GM18505 (cell line): ENCODE data around the gene CLASRP.
"Not testable (repeated sequence)": the region's sequence is repeated elsewhere in the genome, so short reads cannot be mapped to it uniquely, and the experiment has no call there.

Experiments used
- ATAC-seq: cut with Tn5 transposase; IDR thresholded peaks from one replicate; pipeline ENCODE4 v1.9.1; 2021; ENCODE audit not compliant: unreplicated experiment
- POLR2A ChIP-seq: IDR thresholded peaks from 4 replicates; pipeline ENCODE4 v1.6.1; 2011; ENCODE audit warnings: borderline replicate concordance; ENCODE audit not compliant: insufficient read depth, insufficient read length; ENCODE audit errors: extremely low read depth

Gene CLASRP

DNA sequence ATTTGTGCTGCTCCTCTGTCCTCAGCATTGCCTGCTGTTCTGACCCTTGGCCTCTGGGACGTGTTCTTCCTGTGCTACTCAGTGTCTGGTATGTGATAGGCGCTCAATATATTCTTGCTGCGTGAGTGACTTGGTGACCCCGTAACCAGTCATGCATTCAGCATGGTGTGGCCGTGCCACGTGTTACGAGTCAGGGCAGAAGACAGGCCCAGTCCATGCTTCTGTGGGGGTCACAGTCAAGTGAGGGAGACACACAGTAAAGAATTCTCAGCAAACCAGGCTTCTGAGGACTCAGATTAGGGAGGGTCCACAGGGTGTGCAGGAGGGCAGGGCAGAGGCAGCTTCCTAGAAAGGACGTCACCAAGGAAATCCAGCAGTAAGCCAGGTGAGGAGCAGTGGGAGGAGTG is 62.0 kb downstream of the CLASRP start:
- no peak for TF ChIP-seq POLR2A
- no peak for ATAC-seq

DNA sequence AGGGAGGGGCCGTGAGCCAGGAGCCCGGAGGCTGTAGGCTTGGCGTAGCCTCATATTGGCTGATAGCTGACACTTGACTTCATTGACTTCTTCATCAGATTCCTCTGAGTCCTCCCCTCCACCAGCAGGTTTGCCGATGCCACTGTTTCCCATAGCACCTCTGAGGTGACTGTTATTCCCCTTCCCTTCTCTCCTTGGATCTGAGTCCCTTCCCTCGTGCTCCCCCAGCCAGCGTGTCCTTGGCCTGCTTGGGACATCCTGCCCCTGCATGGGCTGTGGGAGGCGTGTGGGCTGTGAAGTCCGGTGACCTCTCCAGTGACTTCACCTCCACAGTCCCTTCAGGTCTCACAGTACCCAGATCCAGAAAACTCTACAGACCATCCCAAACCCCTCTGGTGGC is 63.0 kb downstream of the CLASRP start:
- no peak for TF ChIP-seq POLR2A

DNA sequence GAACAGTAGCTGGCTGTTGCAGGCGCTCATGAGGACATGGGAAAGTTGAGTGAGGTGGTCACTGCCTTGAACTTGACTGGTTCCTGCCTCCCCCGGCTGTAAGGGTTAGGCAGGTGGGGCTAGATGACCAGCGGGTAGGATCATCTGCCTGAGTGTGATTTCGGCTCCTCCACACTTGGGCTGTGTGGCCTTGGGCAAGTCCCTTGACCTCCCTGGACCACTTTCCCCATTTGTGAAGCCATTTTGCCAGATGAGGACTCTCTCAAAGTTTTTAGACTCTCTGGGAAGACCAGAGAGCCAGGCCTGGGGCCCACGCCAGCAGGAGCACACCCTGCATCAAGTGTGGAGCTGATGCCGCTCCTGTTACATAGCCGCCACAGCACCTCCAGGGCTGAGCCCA is 63.6 kb downstream of the CLASRP start:
- ATAC-seq: no peak

More for the DNA sequence above, 63.0 kb downstream of the CLASRP start:
- no peak for ATAC-seq

DNA sequence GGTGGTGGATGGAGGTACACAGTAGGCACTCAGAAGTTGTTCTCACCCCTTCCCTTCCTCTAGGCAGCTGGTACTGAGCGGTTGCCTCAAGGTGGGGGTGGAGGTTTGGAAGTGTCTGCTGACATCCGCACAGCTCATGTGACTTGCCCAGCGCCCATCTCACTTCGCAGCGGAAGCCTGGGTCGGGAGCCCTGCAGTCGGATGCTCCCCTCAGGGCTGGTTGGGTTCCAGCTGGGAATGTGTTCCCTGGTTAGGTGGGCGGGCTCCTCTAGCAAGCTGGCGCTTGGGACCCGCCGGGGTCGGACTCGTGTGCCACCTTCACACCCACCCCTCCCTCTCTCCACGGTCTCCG is 64.3 kb downstream of the CLASRP start:
- no peak for ATAC-seq
- TF ChIP-seq POLR2A: peak; percentile 12

More for the DNA sequence above, 63.6 kb downstream of the CLASRP start:
- TF ChIP-seq POLR2A: no peak

DNA sequence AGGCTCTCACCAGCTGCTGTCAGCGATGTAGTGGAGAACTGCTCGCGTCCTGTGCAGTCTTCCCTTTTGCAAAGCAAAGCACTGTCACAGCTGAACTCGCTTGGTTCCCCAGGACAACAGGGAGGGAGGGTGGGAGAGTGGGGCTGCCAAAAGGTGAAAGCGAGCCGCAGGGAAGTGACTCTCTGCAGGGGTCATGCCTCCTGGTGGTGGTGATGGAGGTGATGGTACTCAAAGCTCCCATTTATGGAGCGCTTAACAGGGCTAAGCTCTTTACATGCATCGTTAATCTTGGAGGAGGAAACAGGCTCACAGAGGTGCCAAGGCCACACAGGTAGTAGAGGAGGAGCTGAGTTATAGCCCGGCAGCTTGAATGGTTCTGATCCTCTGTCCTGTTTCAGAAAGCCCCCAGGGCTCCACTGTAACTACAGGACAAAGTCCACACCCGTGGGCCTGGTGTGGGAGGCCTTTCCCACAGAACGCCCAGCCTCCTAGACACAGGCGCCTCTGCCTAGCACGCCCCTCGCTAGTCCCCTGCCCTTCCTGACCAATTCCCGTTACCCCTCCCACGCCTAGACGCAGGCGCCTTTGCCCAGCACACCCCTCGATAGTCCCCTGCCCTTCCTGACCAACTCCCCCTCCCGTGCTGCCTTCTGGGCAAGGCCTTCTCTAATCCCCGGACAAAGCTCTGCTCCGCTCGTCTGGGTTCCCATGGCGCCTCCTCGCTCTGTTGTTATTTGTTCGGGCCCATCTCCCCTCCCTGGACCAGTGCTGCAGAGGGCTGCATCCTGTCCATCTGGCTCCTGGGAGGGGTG is 64.9 kb downstream of the CLASRP start:
- TF ChIP-seq POLR2A: peak; percentile 3
- no peak for ATAC-seq

DNA sequence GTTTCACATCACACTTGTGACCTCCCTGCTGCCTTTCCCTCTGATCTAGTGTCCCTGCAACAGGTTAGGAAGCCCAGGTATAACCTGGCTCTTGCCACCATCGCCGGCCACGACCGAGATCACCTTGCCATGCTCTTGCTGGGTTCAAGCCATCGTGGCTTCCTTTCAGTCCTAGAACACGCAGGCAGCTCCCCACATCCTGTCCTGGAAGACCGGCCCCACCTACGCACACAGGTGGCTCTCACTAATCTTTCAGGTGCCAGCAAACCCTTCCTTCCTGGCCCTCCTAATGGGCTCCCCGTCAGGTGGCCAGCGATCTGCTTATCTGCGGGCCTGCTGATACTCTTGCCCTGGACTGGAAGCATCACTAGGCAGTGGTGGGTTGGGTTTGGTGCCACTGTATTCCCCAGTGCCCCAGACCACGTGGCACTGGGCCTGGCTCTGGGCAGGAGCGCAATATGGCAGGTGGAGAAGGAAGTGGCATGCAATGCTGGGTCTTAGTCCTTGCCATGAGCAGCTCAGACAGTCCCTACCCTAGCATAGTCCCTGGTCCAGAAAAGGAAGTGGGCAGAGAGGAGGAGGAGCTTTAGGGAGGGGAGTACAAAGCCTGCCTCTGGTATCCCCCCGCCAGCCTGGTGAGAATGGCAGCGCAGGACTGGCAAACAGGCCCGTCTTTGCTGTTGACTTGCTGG is 66.0 kb downstream of the CLASRP start:
- TF ChIP-seq POLR2A: no peak
- ATAC-seq: no peak

DNA sequence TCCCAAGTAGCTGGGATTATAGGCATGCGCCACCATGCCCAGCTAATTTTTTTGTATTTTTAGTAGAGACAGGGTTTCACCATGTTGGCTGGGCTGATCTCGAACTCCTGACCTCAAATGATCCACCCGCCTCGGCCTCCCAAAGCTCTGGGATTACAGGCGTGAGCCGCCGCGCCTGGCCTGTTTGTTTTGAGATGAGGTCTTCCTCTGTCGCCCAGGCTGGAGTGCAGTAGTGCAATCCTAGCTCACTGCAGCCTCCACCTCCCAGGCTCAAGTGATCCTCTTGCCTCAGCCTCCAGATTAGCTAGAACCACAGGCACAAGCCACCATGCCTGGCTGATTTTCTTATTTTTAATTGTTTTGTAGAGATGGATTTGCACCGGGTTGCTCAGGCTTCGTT is 67.5 kb downstream of the CLASRP start:
- not testable (repeated sequence) for ATAC-seq

DNA sequence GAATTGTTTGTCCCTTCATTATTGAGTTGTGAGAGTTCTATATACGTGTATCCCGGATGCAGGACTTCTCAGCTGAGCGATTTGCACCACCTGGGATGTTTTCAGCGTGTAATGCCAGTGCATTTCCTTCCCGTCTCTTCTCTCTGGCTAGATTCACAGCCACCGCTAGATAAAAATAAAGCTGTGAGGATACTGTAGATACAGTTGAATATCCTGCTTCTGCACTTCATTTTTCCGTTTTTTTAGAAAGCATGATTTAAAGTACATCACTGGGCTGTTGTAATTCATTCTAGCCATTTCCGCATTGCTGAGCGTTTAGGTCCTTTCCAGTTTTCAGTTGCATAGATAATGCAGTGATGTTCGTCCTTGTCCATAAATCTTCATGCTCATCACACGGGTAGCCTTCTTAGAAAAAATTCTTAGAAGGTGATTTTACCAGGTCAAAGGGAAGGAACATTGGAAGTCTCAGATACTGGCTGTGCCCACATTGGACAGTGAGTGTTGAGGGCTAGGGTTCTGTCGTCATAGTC is 68.8 kb downstream of the CLASRP start:
- no peak for ATAC-seq
- TF ChIP-seq POLR2A: no peak

DNA sequence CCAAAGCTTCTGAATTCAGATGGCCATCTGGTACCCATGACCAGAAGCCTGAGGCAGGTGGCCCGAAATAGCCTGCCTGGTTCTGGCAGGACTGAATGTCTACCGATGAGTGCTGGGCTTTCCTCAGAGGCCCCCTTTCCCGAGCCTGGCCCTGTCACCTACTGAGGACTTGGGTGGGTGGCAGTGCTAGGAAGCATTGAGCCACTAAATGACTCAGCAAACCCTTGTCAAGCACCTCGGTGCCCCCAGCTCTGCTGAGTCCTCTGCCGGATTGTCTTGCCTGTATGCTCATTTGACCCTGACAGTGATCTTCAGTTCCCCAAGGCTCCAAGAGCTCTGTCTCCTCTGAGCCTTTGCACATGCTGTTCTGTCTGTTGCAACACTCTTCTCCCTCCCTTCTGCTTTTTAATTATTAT is 72.0 kb downstream of the CLASRP start:
- TF ChIP-seq POLR2A: no peak
- ATAC-seq: no peak

- no peak for ATAC-seq
- TF ChIP-seq POLR2A: no peak
Observed at GRCh38 chr19:45112111-45112827, 73.4 kb downstream of the CLASRP start.

DNA sequence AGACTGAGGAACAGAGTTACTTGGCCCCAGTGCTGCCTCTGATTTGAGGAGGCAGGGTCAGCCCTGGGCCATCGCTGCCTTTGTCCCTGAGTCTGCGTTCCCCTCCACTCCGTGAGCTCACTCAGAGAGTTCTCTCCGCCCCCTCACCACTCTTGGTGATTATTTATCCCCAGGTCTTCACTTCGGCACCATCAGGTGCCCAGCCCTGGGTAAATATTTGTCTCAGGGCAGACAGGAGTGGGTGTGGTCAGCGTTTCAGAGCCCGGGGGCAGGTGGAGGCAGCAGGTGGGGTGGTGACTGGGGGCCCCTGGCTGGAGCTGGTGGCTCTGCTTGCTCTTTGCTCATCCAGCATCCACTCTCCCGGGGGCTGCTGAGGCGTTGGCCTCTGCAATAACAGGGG is 74.8 kb downstream of the CLASRP start:
- no peak for TF ChIP-seq POLR2A
- no peak for ATAC-seq

- ATAC-seq: no peak
- TF ChIP-seq POLR2A: no peak
Observed at GRCh38 chr19:45114116-45114515, 75.3 kb downstream of the CLASRP start.

DNA sequence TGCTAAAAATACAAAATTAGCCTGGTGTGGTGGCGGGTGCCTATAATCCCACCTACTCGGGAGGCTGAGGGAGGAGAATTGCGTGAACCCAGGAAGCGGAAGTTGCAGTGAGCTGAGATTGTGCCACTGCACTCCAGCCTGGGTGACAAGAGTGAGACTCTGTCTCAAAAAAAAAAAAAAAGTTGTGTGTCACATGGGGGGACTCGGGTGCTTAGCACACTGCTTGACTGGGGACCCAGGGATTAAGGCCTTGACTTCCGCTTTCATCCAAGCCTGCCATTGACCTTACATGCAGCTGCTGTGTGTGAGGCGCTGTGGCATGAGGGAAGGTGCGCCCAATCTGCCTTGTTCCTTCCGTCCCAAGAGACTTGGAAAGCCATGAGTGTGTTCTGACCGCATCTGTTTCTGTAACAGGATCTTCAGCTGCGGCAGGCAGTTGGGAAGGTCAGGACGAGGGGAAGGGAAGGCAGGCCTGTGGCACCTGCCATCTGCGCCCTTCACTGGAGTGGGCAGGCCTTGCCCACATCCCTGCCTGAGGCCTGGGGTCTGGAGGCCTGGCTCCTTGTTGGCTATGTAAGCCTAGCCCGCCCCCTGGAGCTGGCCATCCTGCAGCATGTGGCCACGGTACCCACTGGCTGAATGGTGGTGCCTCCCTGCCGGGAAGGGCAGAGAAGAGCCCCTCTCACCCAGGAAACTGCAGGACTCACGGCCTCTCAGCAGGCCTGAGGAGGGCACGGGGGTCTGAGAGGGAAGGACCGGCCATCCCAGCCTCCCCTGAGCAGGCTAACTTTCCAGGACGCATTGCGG is 77.2 kb downstream of the CLASRP start:
- no peak for ATAC-seq
- no peak for TF ChIP-seq POLR2A
